Stimulated activated naive CD8-positive, alpha-beta T cell treated with anti-CD3 and anti-CD28 coated beads, Interleukin-15, amount 100 ng/mL, for 72 hours (primary cell): ENCODE data around the gene PRRC2B.

Source experiments
- ATAC-seq: fragments of 150-1000 bp; cut with Tn5 transposase; 2 replicates; pipeline ENCODE4 v1.10.0; 2021; ENCODE audit warnings: mild to moderate bottlenecking, moderate library complexity
- DNase-seq, 2 donors: peaks; one replicate each; pipeline ENCODE4 v3.0.0; 2021 to 2022
- H3K27ac Mint-ChIP-seq, 2 donors: one replicate each; pipeline ENCODE4 v1.8.0; 2022; ENCODE audit warnings: mild to moderate bottlenecking in 2 of 2, mixed read lengths in 2 of 2, moderate library complexity in 2 of 2
- H3K27me3 Mint-ChIP-seq: one replicate; pipeline ENCODE4 v1.8.0; 2022; ENCODE audit warnings: mixed read lengths
- H3K4me1 Mint-ChIP-seq: one replicate; pipeline ENCODE4 v1.8.0; 2022; ENCODE audit warnings: mild to moderate bottlenecking, mixed read lengths
- H3K4me3 Mint-ChIP-seq, 2 donors: one replicate each; pipeline ENCODE4 v1.8.0; 2022; ENCODE audit warnings: mild to moderate bottlenecking in 2 of 2, mixed read lengths in 2 of 2, moderate library complexity in 1 of 2
- H3K9me3 Mint-ChIP-seq, 2 donors: one replicate each; pipeline ENCODE4 v1.8.0; 2022; ENCODE audit warnings: mixed read lengths in 2 of 2

The PRRC2B gene

GRCh38 chr9:131399972-131400371, 6.1 kb downstream of the PRRC2B start:
- Mint-ChIP-seq H3K27ac (peak overlapping the region in 1 of 2 donors; percentile 81), H3K27me3 (no peaks in the 10 kb centered on the region), H3K9me3 (no peaks in the 10 kb centered on the region), H3K4me1 (peaks cover 96% of the 10 kb centered on the region), H3K4me3 (peak overlapping the region; percentile 1 to 64)
- DNase-seq (no peak), ATAC-seq (no peak)

- peak overlapping the region in 1 of 2 donors; percentile 81 for H3K27ac Mint-ChIP-seq
- H3K27me3 Mint-ChIP-seq: no peaks in the 10 kb centered on the region
- ATAC-seq (no peak), DNase-seq (no peak)
- H3K4me1 Mint-ChIP-seq: peaks cover 96% of the 10 kb centered on the region
- no peaks in the 10 kb centered on the region for H3K9me3 Mint-ChIP-seq
- peak overlapping the region; percentile 47 to 64 for H3K4me3 Mint-ChIP-seq
Measured at GRCh38 chr9:131400627-131401026, 6.7 kb downstream of the PRRC2B start.

GRCh38 chr9:131402073-131402472, 8.2 kb downstream of the PRRC2B start:
- Mint-ChIP-seq H3K27me3 (no peaks in the 10 kb centered on the region), H3K4me1 (peaks cover 96% of the 10 kb centered on the region), H3K4me3 (peak overlapping the region; percentile 31 to 37), H3K9me3 (no peaks in the 10 kb centered on the region), H3K27ac (peak overlapping the region; percentile 47 to 78)
- no peak for ATAC-seq
- no peak for DNase-seq

GRCh38 chr9:131402738-131403492, 9.0 kb downstream of the PRRC2B start:
- Mint-ChIP-seq H3K4me1 (peaks cover 96% of the 10 kb centered on the region), H3K9me3 (no peaks in the 10 kb centered on the region), H3K4me3 (peak overlapping the region; percentile 31 to 37), H3K27ac (peak overlapping the region; percentile 42 to 47), H3K27me3 (no peaks in the 10 kb centered on the region)
- no peak for ATAC-seq
- DNase-seq: no peak

GRCh38 chr9:131403493-131403773, 9.5 kb downstream of the PRRC2B start:
- no peaks in the 10 kb centered on the region for H3K27me3 Mint-ChIP-seq
- ATAC-seq (no peak), DNase-seq (no peak)
- H3K4me1 Mint-ChIP-seq: peaks cover 96% of the 10 kb centered on the region
- no peak overlapping the region for H3K27ac Mint-ChIP-seq
- no peak overlapping the region for H3K4me3 Mint-ChIP-seq
- H3K9me3 Mint-ChIP-seq: no peaks in the 10 kb centered on the region

GRCh38 chr9:131404581-131404980, 10.7 kb downstream of the PRRC2B start:
- ATAC-seq (no peak), DNase-seq (no peak)
- Mint-ChIP-seq H3K4me3 (peak overlapping the region; percentile 51 to 78), H3K27me3 (no peaks in the 10 kb centered on the region), H3K27ac (no peak overlapping the region), H3K4me1 (peaks cover 98% of the 10 kb centered on the region), H3K9me3 (no peaks in the 10 kb centered on the region)

GRCh38 chr9:131404987-131405386, 11.1 kb downstream of the PRRC2B start:
- DNase-seq (no peak), ATAC-seq (no peak)
- Mint-ChIP-seq H3K4me3 (peak overlapping the region; percentile 51 to 78), H3K27me3 (no peaks in the 10 kb centered on the region), H3K27ac (no peak overlapping the region), H3K9me3 (no peaks in the 10 kb centered on the region), H3K4me1 (peaks cover 98% of the 10 kb centered on the region)

GRCh38 chr9:131405428-131405827, 11.5 kb downstream of the PRRC2B start:
- peak overlapping the region; percentile 51 to 78 for H3K4me3 Mint-ChIP-seq
- no peaks in the 10 kb centered on the region for H3K27me3 Mint-ChIP-seq
- H3K27ac Mint-ChIP-seq: peak overlapping the region; percentile 9 to 44
- DNase-seq (no peak), ATAC-seq (no peak)
- peaks cover 98% of the 10 kb centered on the region for H3K4me1 Mint-ChIP-seq
- no peaks in the 10 kb centered on the region for H3K9me3 Mint-ChIP-seq

- ATAC-seq: no peak
- DNase-seq: no peak
- H3K9me3 Mint-ChIP-seq: no peaks in the 10 kb centered on the region
- H3K4me1 Mint-ChIP-seq: peaks cover 98% of the 10 kb centered on the region
- no peaks in the 10 kb centered on the region for H3K27me3 Mint-ChIP-seq
- peak overlapping the region; percentile 51 to 78 for H3K4me3 Mint-ChIP-seq
- H3K27ac Mint-ChIP-seq: peak overlapping the region; percentile 9 to 96
Measured at GRCh38 chr9:131405858-131406537, 12.1 kb downstream of the PRRC2B start.

GRCh38 chr9:131406563-131407436, 12.9 kb downstream of the PRRC2B start:
- Mint-ChIP-seq H3K4me1 (peaks cover 97% of the 10 kb centered on the region), H3K27ac (peak overlapping the region; percentile 29 to 92), H3K27me3 (no peaks in the 10 kb centered on the region), H3K4me3 (peak overlapping the region; percentile 51 to 78), H3K9me3 (no peaks in the 10 kb centered on the region)
- peak; percentile 78 for ATAC-seq
- no peak for DNase-seq

- H3K4me1 Mint-ChIP-seq: peaks cover 95% of the 10 kb centered on the region
- peak overlapping the region; percentile 51 to 78 for H3K4me3 Mint-ChIP-seq
- no peaks in the 10 kb centered on the region for H3K27me3 Mint-ChIP-seq
- no peak overlapping the region for H3K27ac Mint-ChIP-seq
- DNase-seq (peak in 1 of 2 donors; percentile 32), ATAC-seq (peak; percentile 64)
- H3K9me3 Mint-ChIP-seq: no peaks in the 10 kb centered on the region
Measured at GRCh38 chr9:131407717-131408195, 13.9 kb downstream of the PRRC2B start.

- Mint-ChIP-seq H3K9me3 (no peaks in the 10 kb centered on the region), H3K4me1 (peaks cover 97% of the 10 kb centered on the region), H3K27me3 (no peaks in the 10 kb centered on the region), H3K4me3 (peak overlapping the region; percentile 77 to 83), H3K27ac (peak overlapping the region; percentile 81 to 88)
- no peak for ATAC-seq
- DNase-seq: no peak
Measured at GRCh38 chr9:131409458-131409992, 15.6 kb downstream of the PRRC2B start.

GRCh38 chr9:131410044-131410491, 16.2 kb downstream of the PRRC2B start:
- Mint-ChIP-seq H3K27me3 (no peaks in the 10 kb centered on the region), H3K4me3 (peak overlapping the region; percentile 77 to 83), H3K27ac (peak overlapping the region; percentile 81 to 88), H3K4me1 (peaks cover 97% of the 10 kb centered on the region), H3K9me3 (no peaks in the 10 kb centered on the region)
- peak in 1 of 2 donors; percentile 45 for DNase-seq
- peak; percentile 52 for ATAC-seq

- no peak for ATAC-seq
- H3K4me3 Mint-ChIP-seq: peak overlapping the region in 1 of 2 donors; percentile 59
- no peak for DNase-seq
- H3K4me1 Mint-ChIP-seq: peaks cover 97% of the 10 kb centered on the region
- no peak overlapping the region for H3K27ac Mint-ChIP-seq
- H3K27me3 Mint-ChIP-seq: no peaks in the 10 kb centered on the region
- H3K9me3 Mint-ChIP-seq: no peaks in the 10 kb centered on the region
Measured at GRCh38 chr9:131411719-131412681, 18.1 kb downstream of the PRRC2B start.
